ENCODE data around the gene LRRC39.
A peak's percentile ranks its signal among the peaks of the same experiment; 100 is the strongest.

The LRRC39 gene

DNA sequence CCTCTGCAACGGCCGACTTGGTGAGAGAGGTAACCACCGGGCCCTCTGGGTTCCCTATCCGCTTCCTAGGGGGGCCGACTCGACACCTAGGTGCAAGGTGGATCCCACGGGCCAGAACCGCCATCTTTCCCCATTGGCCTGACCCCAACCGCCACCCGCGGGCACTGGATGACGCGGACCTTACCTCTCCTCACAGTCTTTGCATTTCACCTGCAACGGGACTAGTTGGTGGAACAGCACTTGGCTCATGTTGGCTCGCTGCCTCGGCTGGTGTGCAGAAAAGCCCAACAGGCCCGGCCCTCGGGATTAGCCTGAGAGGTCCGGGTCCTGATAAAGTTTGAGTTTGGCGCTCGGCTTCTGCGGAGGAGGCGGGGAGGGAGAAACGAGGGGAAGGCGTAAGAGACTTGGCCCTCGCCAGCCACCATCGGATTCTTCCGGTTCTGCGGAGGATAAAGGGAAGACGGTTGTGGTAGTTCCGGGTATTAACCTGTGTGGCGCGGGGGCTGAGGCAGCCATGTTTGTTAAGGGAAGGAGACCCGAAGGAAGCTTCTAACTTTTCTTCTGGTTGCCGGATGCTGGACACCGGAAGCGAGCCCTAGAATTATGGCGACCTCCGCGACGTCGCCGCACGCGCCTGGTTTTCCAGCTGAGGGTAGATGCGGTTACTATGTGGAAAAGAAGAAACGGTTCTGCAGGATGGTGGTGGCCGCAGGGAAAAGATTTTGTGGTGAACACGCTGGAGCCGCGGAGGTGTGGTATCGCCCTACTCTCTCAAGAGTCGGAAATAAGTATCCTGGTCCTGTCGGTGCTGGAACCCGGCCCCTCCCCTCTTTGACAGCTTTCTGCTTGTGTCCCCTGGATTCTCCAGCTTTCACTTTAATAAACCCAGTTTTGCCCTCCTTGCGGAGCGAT lies 45.2 kb downstream of the LRRC39 start, which contains the start of the genes SASS6 and TRMT13 (continued):
- peak; percentile 66; the same call in 1 of the 2 replicates for TF ChIP-seq ELK4 (IDR thresholded peaks at IDR 0.05; ENCODE audit: borderline replicate concordance, low read depth, low read length)
- TF ChIP-seq ZNF610 (tag by site-specific recombination; IDR thresholded peaks at IDR 0.05; ENCODE audit: borderline replicate concordance), result 0 out of 2 replicates have a peak, but pooled peaks have one; percentile 17
- peak; percentile 36; the same call in 1 of the 2 replicates for TF ChIP-seq INSM2 (tag by site-specific recombination; IDR thresholded peaks at IDR 0.05)
- TF ChIP-seq ZNF544 (tag by site-specific recombination; IDR thresholded peaks at IDR 0.05), result no peak
- TF ChIP-seq, protein P1, sequence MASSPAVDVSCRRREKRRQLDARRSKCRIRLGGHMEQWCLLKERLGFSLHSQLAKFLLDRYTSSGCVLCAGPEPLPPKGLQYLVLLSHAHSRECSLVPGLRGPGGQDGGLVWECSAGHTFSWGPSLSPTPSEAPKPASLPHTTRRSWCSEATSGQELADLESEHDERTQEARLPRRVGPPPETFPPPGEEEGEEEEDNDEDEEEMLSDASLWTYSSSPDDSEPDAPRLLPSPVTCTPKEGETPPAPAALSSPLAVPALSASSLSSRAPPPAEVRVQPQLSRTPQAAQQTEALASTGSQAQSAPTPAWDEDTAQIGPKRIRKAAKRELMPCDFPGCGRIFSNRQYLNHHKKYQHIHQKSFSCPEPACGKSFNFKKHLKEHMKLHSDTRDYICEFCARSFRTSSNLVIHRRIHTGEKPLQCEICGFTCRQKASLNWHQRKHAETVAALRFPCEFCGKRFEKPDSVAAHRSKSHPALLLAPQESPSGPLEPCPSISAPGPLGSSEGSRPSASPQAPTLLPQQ (tag by site-specific recombination; IDR thresholded peaks at IDR 0.05), result peak; percentile 81
- peak; percentile 82 for TF ChIP-seq YY2 (tag by site-specific recombination; IDR thresholded peaks at IDR 0.05)
- TF ChIP-seq ZXDB (tag by site-specific recombination; IDR thresholded peaks at IDR 0.05), result peak; percentile 95
- no peak for TF ChIP-seq ZNF138 (tag by site-specific recombination; IDR thresholded peaks at IDR 0.05; ENCODE audit: borderline replicate concordance)
- TF ChIP-seq ZBTB48 (tag by site-specific recombination; IDR thresholded peaks at IDR 0.05), result peak; percentile 33; the same call in 1 of the 2 replicates
- no peak for TF ChIP-seq ZNF23 (tag by site-specific recombination; IDR thresholded peaks at IDR 0.05; ENCODE audit: borderline replicate concordance)
- no peak for TF ChIP-seq ZNF132 (tag by site-specific recombination; IDR thresholded peaks at IDR 0.05; ENCODE audit: borderline replicate concordance)
- TF ChIP-seq, protein P2, sequence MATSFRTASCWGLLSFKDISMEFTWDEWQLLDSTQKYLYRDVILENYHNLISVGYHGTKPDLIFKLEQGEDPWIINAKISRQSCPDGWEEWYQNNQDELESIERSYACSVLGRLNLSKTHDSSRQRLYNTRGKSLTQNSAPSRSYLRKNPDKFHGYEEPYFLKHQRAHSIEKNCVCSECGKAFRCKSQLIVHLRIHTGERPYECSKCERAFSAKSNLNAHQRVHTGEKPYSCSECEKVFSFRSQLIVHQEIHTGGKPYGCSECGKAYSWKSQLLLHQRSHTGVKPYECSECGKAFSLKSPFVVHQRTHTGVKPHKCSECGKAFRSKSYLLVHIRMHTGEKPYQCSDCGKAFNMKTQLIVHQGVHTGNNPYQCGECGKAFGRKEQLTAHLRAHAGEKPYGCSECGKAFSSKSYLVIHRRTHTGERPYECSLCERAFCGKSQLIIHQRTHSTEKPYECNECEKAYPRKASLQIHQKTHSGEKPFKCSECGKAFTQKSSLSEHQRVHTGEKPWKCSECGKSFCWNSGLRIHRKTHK (tag by site-specific recombination; IDR thresholded peaks at IDR 0.05), result no peak
- no peak for TF ChIP-seq ZNF292 (tag by site-specific recombination; IDR thresholded peaks at IDR 0.05; ENCODE audit: borderline replicate concordance, low read depth)
- no peak for TF ChIP-seq SETDB1 (IDR thresholded peaks at IDR 0.05; ENCODE audit: insufficient read length, low read length)
- TF ChIP-seq SP2 (tag by site-specific recombination; IDR thresholded peaks at IDR 0.05), result peak; percentile 82
- TF ChIP-seq ATF2 (tag by site-specific recombination; IDR thresholded peaks at IDR 0.05; ENCODE audit: low read depth), result no peak
- TF ChIP-seq, protein P3, sequence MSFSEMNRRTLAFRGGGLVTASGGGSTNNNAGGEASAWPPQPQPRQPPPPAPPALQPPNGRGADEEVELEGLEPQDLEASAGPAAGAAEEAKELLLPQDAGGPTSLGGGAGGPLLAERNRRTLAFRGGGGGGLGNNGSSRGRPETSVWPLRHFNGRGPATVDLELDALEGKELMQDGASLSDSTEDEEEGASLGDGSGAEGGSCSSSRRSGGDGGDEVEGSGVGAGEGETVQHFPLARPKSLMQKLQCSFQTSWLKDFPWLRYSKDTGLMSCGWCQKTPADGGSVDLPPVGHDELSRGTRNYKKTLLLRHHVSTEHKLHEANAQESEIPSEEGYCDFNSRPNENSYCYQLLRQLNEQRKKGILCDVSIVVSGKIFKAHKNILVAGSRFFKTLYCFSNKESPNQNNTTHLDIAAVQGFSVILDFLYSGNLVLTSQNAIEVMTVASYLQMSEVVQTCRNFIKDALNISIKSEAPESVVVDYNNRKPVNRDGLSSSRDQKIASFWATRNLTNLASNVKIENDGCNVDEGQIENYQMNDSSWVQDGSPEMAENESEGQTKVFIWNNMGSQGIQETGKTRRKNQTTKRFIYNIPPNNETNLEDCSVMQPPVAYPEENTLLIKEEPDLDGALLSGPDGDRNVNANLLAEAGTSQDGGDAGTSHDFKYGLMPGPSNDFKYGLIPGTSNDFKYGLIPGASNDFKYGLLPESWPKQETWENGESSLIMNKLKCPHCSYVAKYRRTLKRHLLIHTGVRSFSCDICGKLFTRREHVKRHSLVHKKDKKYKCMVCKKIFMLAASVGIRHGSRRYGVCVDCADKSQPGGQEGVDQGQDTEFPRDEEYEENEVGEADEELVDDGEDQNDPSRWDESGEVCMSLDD (tag by site-specific recombination; IDR thresholded peaks at IDR 0.05), result 0 out of 2 replicates have a peak, but pooled peaks have one; percentile 21
- TF ChIP-seq REPIN1 (tag by site-specific recombination; IDR thresholded peaks at IDR 0.05; ENCODE audit: low read depth), result no peak
- TF ChIP-seq ZNF785 (tag by site-specific recombination; IDR thresholded peaks at IDR 0.05), result no peak
- TF ChIP-seq PATZ1 (tag by site-specific recombination; IDR thresholded peaks at IDR 0.05), result peak; percentile 76
- TF ChIP-seq ZNF658 (tag by site-specific recombination; IDR thresholded peaks at IDR 0.05), result no peak
- TF ChIP-seq ZNF223 (tag by site-specific recombination; IDR thresholded peaks at IDR 0.05), result no peak
- TF ChIP-seq ZIC2 (tag by site-specific recombination; IDR thresholded peaks at IDR 0.05), result peak; percentile 42; the same call in 1 of the 2 replicates
- TF ChIP-seq IKZF3 (tag by site-specific recombination; IDR thresholded peaks at IDR 0.05), result peak; percentile 9; the same call in 1 of the 2 replicates
- TF ChIP-seq ZBTB17 (tag by site-specific recombination; IDR thresholded peaks at IDR 0.05), result peak; percentile 98
- TF ChIP-seq HOXD13 (CRISPR knock-in tag; IDR thresholded peaks at IDR 0.05; ENCODE audit: borderline replicate concordance), result peak; percentile 84; the same call in 1 of the 2 replicates
